ENCODE measurements around the gene GALNT9.

DNA sequence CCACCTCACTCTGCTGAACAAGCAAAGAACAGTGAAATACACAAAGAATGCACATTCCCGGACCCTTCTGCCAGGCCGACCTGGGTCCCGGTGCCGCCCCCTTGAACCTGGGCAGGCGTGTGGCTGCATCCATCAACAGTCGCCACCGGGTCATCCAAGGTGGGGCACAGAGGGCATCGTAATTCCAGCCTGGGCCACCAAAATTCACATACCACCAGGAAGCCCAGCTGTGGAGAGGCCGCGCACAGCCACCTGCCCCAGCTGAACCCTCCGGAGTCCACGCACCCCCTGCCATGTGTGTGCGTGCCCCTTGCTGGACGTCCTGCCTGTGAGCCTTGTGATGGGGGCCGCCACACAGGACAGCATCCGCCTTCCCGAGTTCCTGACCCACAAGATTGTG is 99.5 kb downstream of the GALNT9 start:
- TF ChIP-seq, protein P1, sequence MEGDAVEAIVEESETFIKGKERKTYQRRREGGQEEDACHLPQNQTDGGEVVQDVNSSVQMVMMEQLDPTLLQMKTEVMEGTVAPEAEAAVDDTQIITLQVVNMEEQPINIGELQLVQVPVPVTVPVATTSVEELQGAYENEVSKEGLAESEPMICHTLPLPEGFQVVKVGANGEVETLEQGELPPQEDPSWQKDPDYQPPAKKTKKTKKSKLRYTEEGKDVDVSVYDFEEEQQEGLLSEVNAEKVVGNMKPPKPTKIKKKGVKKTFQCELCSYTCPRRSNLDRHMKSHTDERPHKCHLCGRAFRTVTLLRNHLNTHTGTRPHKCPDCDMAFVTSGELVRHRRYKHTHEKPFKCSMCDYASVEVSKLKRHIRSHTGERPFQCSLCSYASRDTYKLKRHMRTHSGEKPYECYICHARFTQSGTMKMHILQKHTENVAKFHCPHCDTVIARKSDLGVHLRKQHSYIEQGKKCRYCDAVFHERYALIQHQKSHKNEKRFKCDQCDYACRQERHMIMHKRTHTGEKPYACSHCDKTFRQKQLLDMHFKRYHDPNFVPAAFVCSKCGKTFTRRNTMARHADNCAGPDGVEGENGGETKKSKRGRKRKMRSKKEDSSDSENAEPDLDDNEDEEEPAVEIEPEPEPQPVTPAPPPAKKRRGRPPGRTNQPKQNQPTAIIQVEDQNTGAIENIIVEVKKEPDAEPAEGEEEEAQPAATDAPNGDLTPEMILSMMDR (IDR thresholded peaks at IDR 0.05 in 8 of 11, conservative IDR thresholded peaks at IDR 0.05 in 3 of 11), result no peak
- no peak for TF ChIP-seq POLR2A (IDR thresholded peaks at IDR 0.05)
